Neural progenitor cell (in vitro differentiated cells): ENCODE data around the gene PINK1.

Experiments used
- EZH2 ChIP-seq: fragments of 200-600 bp; sonication (generic); IDR thresholded peaks from 2 replicates; pipeline ENCODE4 v1.6.1; 2017; ENCODE audit warnings: antibody characterized with exemption, mild to moderate bottlenecking, moderate library complexity
- EZH2phosphoT487 ChIP-seq: fragments of 200-600 bp; sonication (generic); IDR thresholded peaks from 2 replicates; pipeline ENCODE4 v1.6.1; 2017; ENCODE audit warnings: antibody characterized with exemption
- TF ChIP-seq, protein P1 (sequence below): fragments of 200-600 bp; sonication (generic); IDR thresholded peaks from 2 replicates; pipeline ENCODE4 v1.5.1; 2017; ENCODE audit warnings: antibody characterized with exemption, mild to moderate bottlenecking

DNA sequence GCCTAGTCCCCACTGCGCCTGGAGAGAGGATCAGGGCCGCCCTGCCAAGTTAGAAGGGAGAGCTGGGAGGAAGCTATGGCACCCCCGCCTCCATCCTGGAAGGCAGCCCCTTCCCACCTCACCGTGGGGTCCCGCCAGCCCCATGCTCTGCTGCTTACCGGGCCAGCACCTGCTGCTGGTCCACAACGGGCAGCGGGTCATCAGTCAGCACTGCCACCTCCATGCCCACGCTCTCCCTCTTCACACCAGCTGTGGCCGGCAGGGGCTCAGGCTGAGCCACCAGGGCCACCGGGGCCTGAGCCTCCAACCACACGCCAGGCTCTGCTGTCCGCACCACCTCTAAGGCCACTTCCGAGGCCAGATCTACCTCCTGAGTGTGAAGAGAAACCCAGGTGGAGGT is 51.4 kb downstream of the PINK1 start:
- TF ChIP-seq, protein P1, sequence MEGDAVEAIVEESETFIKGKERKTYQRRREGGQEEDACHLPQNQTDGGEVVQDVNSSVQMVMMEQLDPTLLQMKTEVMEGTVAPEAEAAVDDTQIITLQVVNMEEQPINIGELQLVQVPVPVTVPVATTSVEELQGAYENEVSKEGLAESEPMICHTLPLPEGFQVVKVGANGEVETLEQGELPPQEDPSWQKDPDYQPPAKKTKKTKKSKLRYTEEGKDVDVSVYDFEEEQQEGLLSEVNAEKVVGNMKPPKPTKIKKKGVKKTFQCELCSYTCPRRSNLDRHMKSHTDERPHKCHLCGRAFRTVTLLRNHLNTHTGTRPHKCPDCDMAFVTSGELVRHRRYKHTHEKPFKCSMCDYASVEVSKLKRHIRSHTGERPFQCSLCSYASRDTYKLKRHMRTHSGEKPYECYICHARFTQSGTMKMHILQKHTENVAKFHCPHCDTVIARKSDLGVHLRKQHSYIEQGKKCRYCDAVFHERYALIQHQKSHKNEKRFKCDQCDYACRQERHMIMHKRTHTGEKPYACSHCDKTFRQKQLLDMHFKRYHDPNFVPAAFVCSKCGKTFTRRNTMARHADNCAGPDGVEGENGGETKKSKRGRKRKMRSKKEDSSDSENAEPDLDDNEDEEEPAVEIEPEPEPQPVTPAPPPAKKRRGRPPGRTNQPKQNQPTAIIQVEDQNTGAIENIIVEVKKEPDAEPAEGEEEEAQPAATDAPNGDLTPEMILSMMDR, result no peak
- TF ChIP-seq EZH2phosphoT487, result no peak
- no peak for TF ChIP-seq EZH2
